H54 (cell line): ENCODE measurements around the gene PIK3R6.
"Not testable (repeated sequence)": the region's sequence is repeated elsewhere in the genome, so short reads cannot be mapped to it uniquely, and the experiment has no call there.

Source experiments
- DNase-seq: peaks from one replicate; pipeline ENCODE4 v3.0.0; 2011; ENCODE audit warnings: low spot score, mixed read lengths; ENCODE audit not compliant: insufficient read length
- FAIRE-seq: peaks from 3 replicates; lab custom pipeline; 2011; peaks lifted over from hg19 to GRCh38; lab: Jason Lieb, UNC
- POLR2A ChIP-seq: IDR thresholded peaks from 2 replicates; pipeline ENCODE4 v1.6.1; 2011; ENCODE audit warnings: low read depth, mild to moderate bottlenecking, low read length

Gene PIK3R6

GRCh38 chr17:8859804-8860430 is 7.6 kb downstream of the PIK3R6 start:
- TF ChIP-seq POLR2A = no peak
- FAIRE-seq (no peak), DNase-seq (no peak)

DNA sequence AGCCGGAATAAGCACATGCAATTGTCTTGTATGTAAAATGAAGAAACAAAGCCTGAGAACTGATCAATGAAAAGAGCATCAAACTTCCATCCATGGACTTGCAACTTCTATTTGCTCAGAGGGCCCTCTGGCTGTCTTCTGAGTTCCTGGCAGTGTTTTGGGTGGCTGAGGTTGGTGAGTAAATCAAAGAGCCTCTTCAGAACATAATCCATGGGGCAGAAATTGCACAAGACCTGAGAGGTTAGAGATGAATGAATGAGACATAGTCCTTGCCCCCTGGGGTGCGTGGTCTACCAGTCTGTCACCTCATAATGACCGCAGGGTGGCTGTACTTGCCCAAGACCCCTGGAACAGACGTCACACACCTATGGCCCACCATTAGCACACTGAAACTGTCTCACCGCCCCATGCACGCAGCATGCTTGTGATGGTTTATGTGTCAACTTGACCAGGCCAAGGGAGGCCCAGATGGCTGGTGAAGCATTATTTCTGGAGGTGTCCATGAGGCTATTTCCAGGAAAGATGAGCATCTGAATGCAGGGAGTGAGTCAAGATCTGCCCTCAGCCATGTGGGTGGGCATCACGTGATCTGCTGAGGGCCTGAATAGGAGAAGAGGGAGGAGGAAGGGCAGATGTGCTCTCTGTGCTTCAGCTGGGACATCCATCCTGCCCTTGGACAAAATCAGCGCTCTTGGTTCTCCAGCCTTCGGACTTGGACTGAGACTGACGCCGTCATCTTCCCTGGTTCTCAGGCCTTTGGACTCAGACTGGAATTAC is 8.3 kb downstream of the PIK3R6 start:
- DNase-seq (no peak), FAIRE-seq (no peak)
- TF ChIP-seq POLR2A = no peak

GRCh38 chr17:8857919-8858318 is 9.6 kb downstream of the PIK3R6 start:
- TF ChIP-seq POLR2A = no peak
- FAIRE-seq (no peak), DNase-seq (no peak)

- no peak for DNase-seq
- no peak for FAIRE-seq
- TF ChIP-seq POLR2A = no peak
These were observed 10.5 kb downstream of the PIK3R6 start for GRCh38 chr17:8856869-8857575.

DNA sequence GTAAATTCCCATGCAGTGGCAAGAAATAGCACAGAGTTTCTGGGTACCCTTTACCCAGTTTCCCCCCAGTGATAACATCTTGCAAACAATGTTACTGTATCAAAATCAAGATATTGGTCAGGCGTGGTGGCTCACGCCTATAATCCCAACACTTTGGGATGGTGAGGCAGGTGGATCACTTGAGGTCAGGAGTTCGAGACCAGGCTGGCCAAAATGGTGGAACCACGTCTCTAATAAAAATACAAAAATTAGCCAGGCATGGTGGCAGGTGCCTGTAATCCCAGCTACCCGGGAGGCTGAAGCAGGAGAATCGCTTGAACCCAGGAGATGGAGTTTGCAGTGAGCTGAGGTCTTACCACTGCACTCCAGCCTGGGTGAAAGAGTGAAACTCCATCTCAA is 11.3 kb downstream of the PIK3R6 start:
- not testable (repeated sequence) for FAIRE-seq, DNase-seq

GRCh38 chr17:8855477-8856204 is 11.8 kb downstream of the PIK3R6 start:
- DNase-seq (no peak), FAIRE-seq (no peak)
- no peak for TF ChIP-seq POLR2A

DNA sequence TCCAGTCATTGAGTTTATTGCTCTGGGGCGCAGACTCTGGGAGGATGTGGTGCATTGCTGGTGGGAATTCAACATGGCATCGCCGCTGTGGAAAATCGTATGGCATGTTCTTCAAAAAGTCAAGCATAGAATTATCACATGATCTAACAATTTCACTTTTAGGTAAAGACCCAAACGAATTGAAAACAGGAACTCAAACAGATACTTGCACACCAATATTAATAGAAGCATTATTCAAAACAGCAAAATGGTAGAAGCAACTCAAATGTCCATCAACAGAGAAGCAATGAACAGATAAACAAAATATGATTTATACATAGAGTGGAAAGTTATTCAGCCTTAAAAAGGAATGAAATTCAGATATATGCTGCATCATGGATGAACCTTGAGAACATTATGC is 15.9 kb downstream of the PIK3R6 start:
- no peak for TF ChIP-seq POLR2A
- DNase-seq = no peak

GRCh38 chr17:8849311-8850041 is 18.0 kb downstream of the PIK3R6 start:
- no peak for DNase-seq
- no peak for TF ChIP-seq POLR2A
- no peak for FAIRE-seq

More for the DNA sequence above, 15.9 kb downstream of the PIK3R6 start:
- no peak for FAIRE-seq

DNA sequence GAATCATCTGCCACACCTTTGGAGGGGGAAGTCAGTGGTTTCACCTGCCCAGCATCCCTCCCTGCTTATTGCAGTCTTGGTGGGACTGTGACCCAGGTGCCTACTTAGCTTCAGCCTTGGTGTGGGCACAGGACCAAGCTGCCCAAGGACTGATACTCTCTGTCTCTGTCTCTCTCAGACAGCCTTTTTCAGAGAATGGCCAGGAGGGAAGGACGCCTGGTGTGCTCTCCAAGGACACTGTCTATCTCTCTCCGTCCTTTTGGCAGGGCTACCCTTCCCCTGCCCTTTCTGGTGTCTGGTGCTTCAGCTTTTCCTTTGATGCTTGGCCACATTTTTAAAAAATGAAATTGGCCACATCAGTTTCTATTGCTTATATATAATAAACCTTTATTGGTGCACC is 19.6 kb downstream of the PIK3R6 start:
- no peak for TF ChIP-seq POLR2A
- no peak for FAIRE-seq
- DNase-seq = no peak

GRCh38 chr17:8846768-8847211 is 20.7 kb downstream of the PIK3R6 start:
- FAIRE-seq (no peak), DNase-seq (peak; percentile 24)
- no peak for TF ChIP-seq POLR2A

- no peak for FAIRE-seq
These were observed 22.9 kb downstream of the PIK3R6 start for GRCh38 chr17:8844229-8845218.

DNA sequence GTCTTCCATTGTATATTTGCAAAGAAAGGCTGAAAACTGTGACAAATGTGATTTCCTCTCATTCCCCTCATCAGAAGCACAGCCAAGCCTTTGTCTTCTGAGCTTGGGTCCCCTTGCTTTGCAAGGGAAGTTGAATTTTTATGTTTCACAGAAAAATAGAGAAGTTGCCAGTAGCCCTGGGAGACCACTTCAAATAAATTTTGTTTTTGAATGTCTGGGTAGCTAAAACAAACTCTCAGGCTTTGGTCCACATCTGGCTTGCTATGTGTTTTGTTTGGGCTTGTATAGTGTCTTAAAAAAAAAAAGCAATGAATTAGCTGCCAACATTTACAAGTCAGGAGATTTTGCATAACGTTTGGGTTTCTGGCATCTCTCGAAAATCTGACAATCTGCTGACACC is 24.1 kb downstream of the PIK3R6 start:
- TF ChIP-seq POLR2A = no peak
- FAIRE-seq (no peak), DNase-seq (no peak)

More at GRCh38 chr17:8844229-8845218, 22.9 kb downstream of the PIK3R6 start:
- no peak for TF ChIP-seq POLR2A
- no peak for DNase-seq
